ENCODE measurements around the gene CAPN5.

The CAPN5 gene

GRCh38 chr11:77102246-77103210, 35.8 kb downstream of the CAPN5 start, which contains the start of gene OMP:
Gene OMP, plus strand, starts transcription at chr11:77102840. Its CDS starts 0 bp downstream, at chr11:77102840.
- no peak for DNase-seq

- DNase-seq = no peak
These were observed 36.5 kb downstream of the CAPN5 start for GRCh38 chr11:77103319-77103718.

DNA sequence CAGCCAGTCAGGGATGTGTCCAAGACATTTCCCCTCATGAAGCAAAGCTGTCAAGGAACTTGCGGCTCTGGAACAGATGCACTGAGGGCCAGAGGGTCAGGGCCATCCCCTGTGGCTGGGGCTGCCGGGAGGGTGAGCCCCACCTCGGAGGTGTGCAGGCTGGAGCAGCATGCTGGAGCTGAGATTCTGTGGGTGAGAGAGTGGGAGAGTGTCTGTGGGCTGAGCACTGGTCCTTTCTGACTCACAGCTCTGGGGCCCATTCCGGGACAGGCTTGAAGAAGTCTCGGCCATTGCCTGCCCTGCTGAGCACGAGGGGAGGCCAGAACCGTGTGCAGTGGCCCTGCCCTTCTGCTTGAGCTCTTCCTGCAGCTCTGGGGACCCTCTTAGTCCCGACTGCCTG, 38.0 kb downstream of the CAPN5 start:
- no peak for DNase-seq

DNA sequence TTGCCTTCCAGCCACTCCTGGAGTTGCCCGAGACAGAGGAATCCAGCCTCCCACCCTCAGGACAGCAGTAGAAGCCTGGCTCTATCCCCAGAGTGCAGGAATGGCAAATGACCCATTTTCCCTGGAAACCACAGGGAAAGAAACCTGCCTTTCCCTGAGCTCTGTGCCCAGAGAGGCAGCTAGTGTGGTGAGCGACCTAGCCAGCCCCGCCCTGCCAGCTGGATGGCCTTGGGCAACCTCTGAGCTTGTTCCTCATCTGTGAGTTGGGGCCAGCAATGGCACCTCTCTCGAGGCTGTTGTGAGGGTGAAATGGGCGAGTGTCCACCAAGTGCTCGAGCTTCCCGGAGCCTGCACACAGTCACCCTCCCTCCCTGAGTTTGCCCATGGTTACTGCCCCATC, 39.5 kb downstream of the CAPN5 start:
- DNase-seq = no peak

GRCh38 chr11:77106759-77107158, 40.0 kb downstream of the CAPN5 start:
- no peak for DNase-seq

DNA sequence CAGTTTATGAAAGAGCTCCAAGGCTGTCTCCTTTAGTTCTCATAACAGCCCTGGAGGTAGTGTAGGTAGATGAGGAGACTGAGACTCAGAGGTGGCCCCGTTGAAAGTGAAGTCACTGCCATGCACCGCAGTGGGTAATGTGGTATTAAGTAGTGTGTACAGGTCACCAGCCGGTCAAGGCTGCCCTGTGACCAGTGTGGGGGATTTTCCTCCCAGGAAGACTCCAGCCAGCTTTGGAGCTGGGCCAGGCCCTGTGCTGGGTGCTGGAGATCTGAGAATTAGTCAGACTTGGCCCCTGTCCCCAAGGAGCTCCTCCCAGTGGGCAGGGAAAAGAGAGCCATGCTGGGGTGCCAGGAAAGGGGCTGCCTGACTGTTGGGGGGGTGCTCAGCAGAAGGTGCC, 41.2 kb downstream of the CAPN5 start:
- no peak for DNase-seq

- DNase-seq = no peak
These were observed 41.7 kb downstream of the CAPN5 start for GRCh38 chr11:77108436-77108835.

DNA sequence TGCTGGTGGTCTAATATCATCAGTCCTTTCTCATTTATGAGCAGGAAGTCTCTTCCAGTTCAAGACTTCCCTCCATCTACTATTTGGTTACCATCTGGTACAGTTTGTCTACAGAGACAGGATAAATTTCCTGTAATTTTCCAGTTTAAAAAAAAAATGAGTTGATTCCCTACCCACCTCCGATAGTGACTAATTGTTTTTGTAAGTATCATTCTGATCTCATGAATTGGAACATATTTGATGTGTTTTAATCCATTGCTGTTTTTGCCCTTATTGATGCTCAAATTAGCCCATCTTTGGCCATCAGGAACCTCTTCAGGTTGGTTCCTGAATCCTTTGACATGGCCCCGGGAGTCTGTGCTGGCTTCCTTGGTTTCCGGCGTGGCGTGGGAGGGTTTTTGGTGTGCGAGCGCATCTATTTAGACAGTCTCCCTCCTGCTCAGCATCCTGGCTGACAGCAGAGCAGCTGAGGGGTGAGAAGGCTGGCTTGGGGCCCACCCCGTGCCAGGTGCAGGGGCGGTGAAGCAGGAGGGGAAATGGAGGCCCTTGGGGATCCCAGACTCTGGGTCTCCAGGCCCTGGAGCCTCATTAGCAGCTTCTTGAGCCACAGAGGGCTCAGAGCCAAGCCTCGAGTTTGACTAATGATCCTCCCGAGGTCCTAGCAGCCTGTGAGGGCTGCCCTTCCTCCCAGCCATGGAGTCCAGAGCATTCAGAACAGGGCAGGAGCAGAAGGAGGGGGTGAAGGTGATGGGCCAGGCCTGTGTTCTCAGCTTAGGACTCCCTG, 42.7 kb downstream of the CAPN5 start:
- DNase-seq = no peak

DNA sequence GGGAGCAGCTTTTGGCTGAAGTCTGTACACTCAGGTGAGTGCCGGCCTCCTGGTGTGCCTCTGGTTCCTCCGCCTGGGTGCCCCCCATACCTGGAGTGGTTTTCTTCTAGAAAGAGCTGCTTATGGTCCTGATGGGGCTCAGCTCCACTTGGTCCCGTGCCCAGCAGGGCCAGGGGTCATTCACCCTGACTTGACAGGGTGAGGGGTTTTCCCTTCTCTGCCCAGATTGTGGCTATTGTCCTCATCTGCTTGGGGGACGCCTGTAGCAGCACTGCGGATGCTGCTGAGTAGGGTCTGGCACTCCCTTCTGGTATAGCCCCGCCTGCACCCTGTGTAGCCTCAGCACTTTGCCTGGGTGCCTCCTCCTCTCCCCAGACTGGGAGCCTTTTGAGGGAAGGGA, 44.1 kb downstream of the CAPN5 start:
- DNase-seq = no peak

GRCh38 chr11:77111277-77111676, 44.5 kb downstream of the CAPN5 start:
- no peak for DNase-seq

GRCh38 chr11:77111946-77112345, 45.2 kb downstream of the CAPN5 start:
- no peak for DNase-seq

- no peak for DNase-seq
These were observed 46.0 kb downstream of the CAPN5 start for GRCh38 chr11:77112641-77113381.

DNA sequence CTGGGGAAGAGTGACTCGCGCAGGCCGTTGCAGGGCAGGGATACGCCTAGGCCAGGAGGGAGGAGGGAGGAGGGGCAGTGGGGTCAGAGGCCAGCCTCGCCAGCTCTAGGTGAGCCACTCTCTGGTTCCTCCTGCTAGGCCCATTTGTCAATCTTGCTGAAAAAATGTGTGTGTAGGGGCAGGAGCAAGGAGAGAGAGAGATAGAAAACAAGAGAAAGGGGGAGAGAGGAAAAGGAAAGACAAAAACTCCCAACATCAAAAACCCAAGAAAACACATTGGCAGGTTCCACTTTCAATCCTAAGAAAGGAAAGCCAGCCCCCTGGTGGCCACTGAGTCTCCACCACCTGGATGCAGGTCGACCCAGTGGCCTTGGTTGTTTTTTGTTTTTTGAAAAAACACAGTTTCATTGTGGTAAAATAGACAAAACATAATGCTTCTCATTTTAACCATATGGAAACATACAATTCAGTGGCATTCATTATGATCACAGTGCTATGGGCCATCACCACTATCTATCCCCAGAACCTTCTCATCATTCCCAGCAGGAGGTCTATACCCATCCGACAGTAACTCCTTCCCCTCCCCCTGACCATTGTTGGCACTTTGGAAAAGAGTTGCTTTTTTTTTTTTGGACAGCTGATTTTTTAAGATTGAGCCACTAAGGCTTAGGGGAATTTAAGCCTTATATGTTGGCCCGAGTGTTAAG, 46.8 kb downstream of the CAPN5 start:
- no peak for DNase-seq

- no peak for DNase-seq
These were observed 47.3 kb downstream of the CAPN5 start for GRCh38 chr11:77114089-77114463.

GRCh38 chr11:77115181-77115611, 48.4 kb downstream of the CAPN5 start:
- DNase-seq = no peak

DNA sequence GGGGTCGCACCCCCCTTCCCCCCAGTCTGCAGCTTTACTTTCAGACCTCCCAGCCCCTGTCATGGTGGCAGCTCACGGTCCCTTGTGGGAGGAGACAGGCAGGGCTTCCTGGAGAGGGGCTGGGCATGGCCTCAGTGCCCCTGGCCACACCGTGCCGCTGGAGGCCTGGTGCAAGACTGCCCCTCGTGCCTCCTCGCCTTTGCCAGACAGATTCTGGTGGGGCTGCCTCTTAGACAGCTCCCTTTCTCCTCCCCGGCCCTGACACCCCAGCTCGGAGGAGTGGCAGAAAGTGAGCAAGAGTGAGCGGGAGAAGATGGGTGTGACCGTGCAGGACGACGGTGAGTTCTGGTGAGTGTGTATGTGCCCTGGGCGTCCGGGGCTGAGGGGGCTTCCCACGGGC, 49.2 kb downstream of the CAPN5 start:
- no peak for DNase-seq

GRCh38 chr11:77117492-77117891, 50.7 kb downstream of the CAPN5 start:
- no peak for DNase-seq

DNA sequence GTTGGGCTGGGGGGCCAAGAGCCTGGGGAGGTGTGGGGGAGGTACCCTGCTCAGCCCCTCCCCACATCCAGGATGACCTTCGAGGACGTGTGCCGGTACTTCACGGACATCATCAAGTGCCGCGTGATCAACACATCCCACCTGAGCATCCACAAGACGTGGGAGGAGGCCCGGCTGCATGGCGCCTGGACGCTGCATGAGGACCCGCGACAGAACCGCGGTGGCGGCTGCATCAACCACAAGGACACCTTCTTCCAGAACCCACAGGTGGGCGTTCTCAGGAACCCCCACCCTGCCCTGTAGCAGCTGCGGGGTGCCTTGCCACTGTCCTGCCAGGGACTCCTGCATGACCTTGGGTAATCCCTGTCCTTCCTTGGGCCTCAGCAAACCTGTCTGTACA, 51.3 kb downstream of the CAPN5 start:
- DNase-seq = no peak

DNA sequence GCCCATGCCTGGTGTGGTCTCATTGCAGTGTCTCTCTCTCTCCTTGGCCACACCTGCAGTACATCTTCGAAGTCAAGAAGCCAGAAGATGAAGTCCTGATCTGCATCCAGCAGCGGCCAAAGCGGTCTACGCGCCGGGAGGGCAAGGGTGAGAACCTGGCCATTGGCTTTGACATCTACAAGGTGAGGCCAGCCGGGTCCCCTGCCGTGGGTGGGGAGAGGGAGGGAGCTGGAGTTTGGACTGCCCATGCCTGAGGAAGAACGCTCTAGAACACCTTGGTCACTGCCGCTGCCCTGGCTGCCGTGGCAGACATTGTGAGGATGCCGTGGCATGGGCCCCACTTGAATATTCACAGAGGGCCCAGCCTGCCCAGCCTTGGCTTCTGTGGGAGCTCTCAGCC, 52.2 kb downstream of the CAPN5 start:
- DNase-seq = no peak

DNA sequence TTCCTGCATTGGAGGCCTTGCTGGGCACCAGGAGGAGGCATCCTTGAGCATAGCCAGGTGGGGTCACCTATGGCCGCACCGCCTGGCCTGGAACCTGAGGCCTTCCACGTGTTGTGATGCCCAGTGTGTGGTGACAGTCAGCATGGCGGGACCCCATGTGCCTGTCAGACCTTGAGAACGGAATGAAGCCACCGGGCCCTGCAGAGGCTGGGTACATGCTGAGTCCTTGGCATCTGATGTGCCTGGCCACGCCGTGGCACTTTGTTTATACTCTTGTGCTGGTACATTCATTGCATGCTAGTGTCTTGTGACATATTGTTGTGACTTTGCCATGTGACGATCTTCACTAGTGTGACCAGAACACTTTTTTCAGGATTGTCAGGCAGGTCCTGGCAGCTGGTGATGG, 52.8 kb downstream of the CAPN5 start:
- DNase-seq = no peak

DNA sequence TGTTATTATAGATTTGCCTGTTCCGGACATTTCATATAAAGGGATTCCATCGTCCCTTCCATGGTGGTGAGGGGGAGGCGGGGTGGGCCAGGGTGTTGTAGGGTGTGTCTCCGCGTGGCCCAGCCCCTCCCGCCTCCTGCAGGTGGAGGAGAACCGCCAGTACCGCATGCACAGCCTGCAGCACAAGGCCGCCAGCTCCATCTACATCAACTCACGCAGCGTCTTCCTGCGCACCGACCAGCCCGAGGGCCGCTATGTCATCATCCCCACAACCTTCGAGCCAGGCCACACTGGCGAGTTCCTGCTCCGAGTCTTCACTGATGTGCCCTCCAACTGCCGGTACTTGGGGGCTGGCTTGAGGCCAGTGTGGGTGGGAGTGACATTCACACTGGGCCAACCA, 53.8 kb downstream of the CAPN5 start:
- DNase-seq = no peak

- DNase-seq = no peak
These were observed 54.4 kb downstream of the CAPN5 start for GRCh38 chr11:77121096-77121640.

All from activated CD4-positive, alpha-beta T cell treated with anti-CD3 and anti-CD28 coated beads, Interleukin-2, amount 50 U/mL, for 1 hour (primary cell).